MM.1S (cell line): ENCODE data around the gene IFT25.

Experiments used
- EZH2 ChIP-seq: fragments of 300-600 bp; sonication (generic); optimal IDR thresholded peaks from 2 replicates; pipeline ENCODE3; 2017; ENCODE audit warnings: low read depth, mild to moderate bottlenecking, antibody characterized with exemption, low read length, mixed read lengths
- EZH2phosphoT487 ChIP-seq: fragments of 300-600 bp; sonication (generic); IDR thresholded peaks from 2 replicates; pipeline ENCODE4 v1.6.1; 2018; ENCODE audit warnings: antibody characterized with exemption, low read length
- TF ChIP-seq, protein P1 (sequence below): fragments of 300-600 bp; sonication (generic); IDR thresholded peaks from 2 replicates; pipeline ENCODE4 v1.5.1; 2016; ENCODE audit warnings: antibody characterized with exemption, low read length, mixed read lengths

- TF ChIP-seq EZH2phosphoT487 = no peak
- TF ChIP-seq, protein P1, sequence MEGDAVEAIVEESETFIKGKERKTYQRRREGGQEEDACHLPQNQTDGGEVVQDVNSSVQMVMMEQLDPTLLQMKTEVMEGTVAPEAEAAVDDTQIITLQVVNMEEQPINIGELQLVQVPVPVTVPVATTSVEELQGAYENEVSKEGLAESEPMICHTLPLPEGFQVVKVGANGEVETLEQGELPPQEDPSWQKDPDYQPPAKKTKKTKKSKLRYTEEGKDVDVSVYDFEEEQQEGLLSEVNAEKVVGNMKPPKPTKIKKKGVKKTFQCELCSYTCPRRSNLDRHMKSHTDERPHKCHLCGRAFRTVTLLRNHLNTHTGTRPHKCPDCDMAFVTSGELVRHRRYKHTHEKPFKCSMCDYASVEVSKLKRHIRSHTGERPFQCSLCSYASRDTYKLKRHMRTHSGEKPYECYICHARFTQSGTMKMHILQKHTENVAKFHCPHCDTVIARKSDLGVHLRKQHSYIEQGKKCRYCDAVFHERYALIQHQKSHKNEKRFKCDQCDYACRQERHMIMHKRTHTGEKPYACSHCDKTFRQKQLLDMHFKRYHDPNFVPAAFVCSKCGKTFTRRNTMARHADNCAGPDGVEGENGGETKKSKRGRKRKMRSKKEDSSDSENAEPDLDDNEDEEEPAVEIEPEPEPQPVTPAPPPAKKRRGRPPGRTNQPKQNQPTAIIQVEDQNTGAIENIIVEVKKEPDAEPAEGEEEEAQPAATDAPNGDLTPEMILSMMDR = no peak
- TF ChIP-seq EZH2 = no peak
Measured at GRCh38 chr1:53913352-53914033, 32.0 kb downstream of the IFT25 start.
